Heart right ventricle (tissue), 16 donors: ENCODE data around the gene SSX2IP. TPM values are rescaled to one million over a fixed set of nuclear protein-coding genes. Genes with fewer than 3 reads are reported as not detected.
"Not testable (repeated sequence)": the region's sequence is repeated elsewhere in the genome, so short reads cannot be mapped to it uniquely, and the experiment has no call there.

Source experiments
- ATAC-seq, 8 donors: fragments of 200-7000 bp; cut with Tn5 transposase; one replicate each; pipeline ENCODE4 v1.9.1; 2020; ENCODE audit warnings: mild to moderate bottlenecking in 8 of 8, moderate library complexity in 8 of 8, moderate number of reproducible peaks in 1 of 8
- DNase-seq, 2 donors: peaks; one replicate each; pipeline ENCODE4 v3.0.0-alpha.2; 2020
- H3K27ac ChIP-seq, 10 donors: fragments of 200-600 bp; sonication (generic) in 2 of 10; one replicate each; pipeline versions ENCODE4 v1.5.0 to v1.8.0; 2020 to 2022; ENCODE audit warnings: mild to moderate bottlenecking in 3 of 10
- H3K27me3 ChIP-seq, 7 donors: fragments of 200-600 bp; one replicate each; pipeline ENCODE4 v1.8.0; 2021 to 2022; ENCODE audit warnings: mild to moderate bottlenecking in 2 of 7
- H3K36me3 ChIP-seq, 9 donors: fragments of 200-600 bp; sonication (generic) in 1 of 9; one replicate each; pipeline versions ENCODE4 v1.5.0 to v1.8.0; 2020 to 2022; ENCODE audit warnings: mild to moderate bottlenecking in 2 of 9
- H3K4me1 ChIP-seq, 9 donors: fragments of 200-600 bp; sonication (generic) in 1 of 9; one replicate each; pipeline versions ENCODE4 v1.5.0 to v1.8.0; 2020 to 2022; ENCODE audit warnings: mild to moderate bottlenecking in 4 of 9
- H3K4me3 ChIP-seq, 10 donors: fragments of 200-600 bp; sonication (generic) in 2 of 10; one replicate each; pipeline versions ENCODE4 v1.5.0 to v1.8.0; 2020 to 2022; ENCODE audit warnings: mild to moderate bottlenecking in 7 of 10, moderate library complexity in 2 of 10
- H3K9me3 ChIP-seq, 11 donors: fragments of 200-600 bp in 10 of 11; sonication (generic) in 2 of 11; one replicate each; pipeline versions ENCODE4 v1.5.0 to v1.8.0; 2013 to 2022; ENCODE audit warnings: mild to moderate bottlenecking in 2 of 11, control low read depth in 1 of 11, moderate library complexity in 1 of 11
- WGBS, 2 donors: extraction: QIAGEN DNeasy Blood & Tissue Kit; methylation state at CpG; one replicate each; pipeline ENCODE4 v1.1.7; 2013; ENCODE audit warnings: inconsistent platforms in 1 of 2; 5-methylcytosine and 5-hydroxymethylcytosine counted together
- intact Hi-C, 10 donors: fragments of 100-400 bp; cut with DNase I; formaldehyde crosslinking; loops; one replicate each; pipeline versions ENCODE4 v1.11.1 to v1.14.2; 2022
- polyA plus RNA-seq, 2 donors: library from polyadenylated mRNA; stranded (reverse); fragments of 200-250 nt; gene quantifications; one replicate each; pipeline ENCODE4 v1.2.3, GENCODE V29; 2013
- total RNA-seq, 10 donors: library from RNA; stranded (reverse); fragmentation: NEBNext Ultra II Directional in 3 of 10; extraction: Animal tissue kit (Norgen Biotek cat#: 25700) in 3 of 10; gene quantifications; one replicate each; pipeline versions ENCODE4 v1.2.1 to v1.2.4, GENCODE V29; 2021 to 2023
- TF ChIP-seq, protein P1 (sequence below), 9 donors: fragments of 200-600 bp; sonication (generic) in 2 of 9; IDR thresholded peaks; one replicate each; pipeline versions ENCODE4 v1.5.0 to v1.8.0; 2021 to 2022; ENCODE audit warnings: antibody characterized with exemption in 9 of 9, mild to moderate bottlenecking in 5 of 9, moderate library complexity in 1 of 9
- donor health status: Arrhythmogenic right ventricular cardiomyopathy.
- donor health status: ischemic (EF 13 %, LVEDD 7.1; RV severe dilation, severe dysfunction).
- donor health status: healthy with polysubstance abuse.
- donor health status: DM: no; HTN: yes; CAD: no.
- donor health status: DM: no; HTN: no; CAD: no.
- donor health status: ischemic (EF 25% LVEDD 6.9; RV normal size, moderate dysfunction).
- donor health status: ischemic (EF 25% LVEDD 5.7; RV mildly dilated, moderate dysfunction).
- donor health status: healthy.
- donor health status: DM: yes; HTN: yes; CAD: no.
- donor health status: Ischemic cardiomyopathy.
- donor health status: ischemic (EF 35%, LVEDD 5.7; RV mildly dilated, moderate dysfunction).
- donor health status: nonischemic (EF 11% LVEDD 7.7; RV severe dilation, severe dysfunction).
- donor health status: DM: yes; HTN: yes; CAD: no.
- donor health status: PGD.
- donor health status: ischemic (EF 29% LVEDD 5.4; RV normal size, mild dysfunction).
- donor health status: nonischemic (EF 23%, LVEDD 6.1; RV moderate dilation, normal function).

SSX2IP gene
- total and polyA plus RNA-seq, 12 donors: 2.9 to 14.9 (median 11.0) TPM

DNA sequence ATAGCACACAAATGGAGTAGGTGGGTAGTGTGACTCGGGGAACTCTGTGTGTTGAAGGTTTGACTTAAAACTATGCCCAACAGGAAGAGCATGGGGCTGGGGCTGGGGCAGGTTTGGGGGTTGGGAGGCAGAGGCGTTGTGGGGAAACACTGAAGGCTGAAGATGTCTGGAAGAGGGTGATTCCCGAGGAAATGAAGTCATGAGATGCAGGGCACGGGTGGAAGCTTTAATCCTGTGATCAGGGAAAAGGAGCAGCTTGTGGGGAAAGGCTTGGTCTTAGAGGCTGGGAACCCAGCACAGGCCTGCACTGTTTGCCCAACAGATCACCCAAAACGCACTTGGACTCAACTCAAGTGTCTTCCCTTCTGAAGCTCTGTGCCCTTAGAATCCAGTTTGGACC is 89.5 kb downstream of the SSX2IP start:
- no peak overlapping the region for H3K27ac ChIP-seq
- H3K4me1 ChIP-seq: peaks cover 0 to 41% (median 21%) of the 10 kb centered on the region in 9 donors
- intact Hi-C loops: loop anchor here in 9 of 10 donors (5.0 to 10.0 kb wide), 10 partner anchors 96 to 668 kb away; partner anchors contain the start of genes PRKACB (in 3 of the 9), GNG5 (in 2 of the 9), SPATA1 (in 2 of the 9) and RPF1 (in 1 of the 9)
- TF ChIP-seq, protein P1, sequence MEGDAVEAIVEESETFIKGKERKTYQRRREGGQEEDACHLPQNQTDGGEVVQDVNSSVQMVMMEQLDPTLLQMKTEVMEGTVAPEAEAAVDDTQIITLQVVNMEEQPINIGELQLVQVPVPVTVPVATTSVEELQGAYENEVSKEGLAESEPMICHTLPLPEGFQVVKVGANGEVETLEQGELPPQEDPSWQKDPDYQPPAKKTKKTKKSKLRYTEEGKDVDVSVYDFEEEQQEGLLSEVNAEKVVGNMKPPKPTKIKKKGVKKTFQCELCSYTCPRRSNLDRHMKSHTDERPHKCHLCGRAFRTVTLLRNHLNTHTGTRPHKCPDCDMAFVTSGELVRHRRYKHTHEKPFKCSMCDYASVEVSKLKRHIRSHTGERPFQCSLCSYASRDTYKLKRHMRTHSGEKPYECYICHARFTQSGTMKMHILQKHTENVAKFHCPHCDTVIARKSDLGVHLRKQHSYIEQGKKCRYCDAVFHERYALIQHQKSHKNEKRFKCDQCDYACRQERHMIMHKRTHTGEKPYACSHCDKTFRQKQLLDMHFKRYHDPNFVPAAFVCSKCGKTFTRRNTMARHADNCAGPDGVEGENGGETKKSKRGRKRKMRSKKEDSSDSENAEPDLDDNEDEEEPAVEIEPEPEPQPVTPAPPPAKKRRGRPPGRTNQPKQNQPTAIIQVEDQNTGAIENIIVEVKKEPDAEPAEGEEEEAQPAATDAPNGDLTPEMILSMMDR (IDR thresholded peaks at IDR 0.05): no peak
- H3K36me3 ChIP-seq: no peaks in the 10 kb centered on the region
- no peaks in the 10 kb centered on the region for H3K27me3 ChIP-seq
- H3K9me3 ChIP-seq: peaks cover 0 to 15% (median 0%) of the 10 kb centered on the region in 11 donors
- WGBS, 2 donors: 82% methylated on average over 5 of the region's 5 CpGs
- ATAC-seq (no peak), DNase-seq (no peak)
- no peak overlapping the region for H3K4me3 ChIP-seq

- TF ChIP-seq, protein P1 (IDR thresholded peaks at IDR 0.05): no peak
- H3K9me3 ChIP-seq: peaks cover 0 to 11% (median 0%) of the 10 kb centered on the region in 11 donors
These were observed 91.2 kb downstream of the SSX2IP start for GRCh38 chr1:84598846-84599741.

GRCh38 chr1:84598418-84598817 is 91.8 kb downstream of the SSX2IP start:
- intact Hi-C loops: no loop called here
- Histone ChIP-seq H3K27ac (peak overlapping the region in 1 of 10 donors; percentile 32), H3K4me1 (peaks cover 0 to 29% (median 16%) of the 10 kb centered on the region in 9 donors), H3K36me3 (no peaks in the 10 kb centered on the region), H3K9me3 (peaks cover 0 to 17% (median 0%) of the 10 kb centered on the region in 11 donors), H3K4me3 (no peak overlapping the region), H3K27me3 (no peaks in the 10 kb centered on the region)
- TF ChIP-seq, protein P1 (IDR thresholded peaks at IDR 0.05): no peak
- DNase-seq (no peak), ATAC-seq (no peak)
- 69 to 74% methylated on average over 3 of the region's 3 CpGs for WGBS, 2 donors

More at GRCh38 chr1:84598846-84599741, 91.2 kb downstream of the SSX2IP start:
- DNase-seq (no peak), ATAC-seq (peak in 3 of 8 donors; percentile 38 to 79 (median 48))
- H3K4me3 ChIP-seq: no peak overlapping the region
- 55 to 60% methylated on average over 5 of the region's 5 CpGs for WGBS, 2 donors
- peak overlapping the region in 5 of 10 donors; percentile 15 to 59 (median 48) for H3K27ac ChIP-seq
- intact Hi-C loops: no loop called here
- H3K27me3 ChIP-seq: no peaks in the 10 kb centered on the region
- H3K4me1 ChIP-seq: peaks cover 0 to 36% (median 20%) of the 10 kb centered on the region in 9 donors
- H3K36me3 ChIP-seq: no peaks in the 10 kb centered on the region

GRCh38 chr1:84597011-84597410 is 93.2 kb downstream of the SSX2IP start:
- H3K27ac ChIP-seq: no peak overlapping the region
- H3K36me3 ChIP-seq: no peaks in the 10 kb centered on the region
- DNase-seq (no peak), ATAC-seq (no peak)
- no peaks in the 10 kb centered on the region for H3K27me3 ChIP-seq
- 95 to 100% methylated on average over 1 of the region's 1 CpG for WGBS, 2 donors
- peaks cover 0 to 22% (median 14%) of the 10 kb centered on the region in 9 donors for H3K4me1 ChIP-seq
- intact Hi-C loops: no loop called here
- TF ChIP-seq, protein P1 (IDR thresholded peaks at IDR 0.05): no peak
- H3K4me3 ChIP-seq: no peak overlapping the region
- H3K9me3 ChIP-seq: peaks cover 0 to 23% (median 0%) of the 10 kb centered on the region in 11 donors

GRCh38 chr1:84594959-84595358 is 95.3 kb downstream of the SSX2IP start:
- 87 to 94% methylated on average over 2 of the region's 2 CpGs for WGBS, 2 donors
- H3K4me3 ChIP-seq, H3K36me3 ChIP-seq, H3K27me3 ChIP-seq, DNase-seq, H3K27ac ChIP-seq, intact Hi-C loops, ATAC-seq: not testable (repeated sequence)
- H3K9me3 ChIP-seq: peaks cover 0 to 23% (median 0%) of the 10 kb centered on the region in 11 donors
- H3K4me1 ChIP-seq: peaks cover 0 to 16% (median 10%) of the 10 kb centered on the region in 9 donors
